AG04450 (cell line): ENCODE measurements around the gene DGUOK. TPM values are rescaled to one million over a fixed set of nuclear protein-coding genes. Genes with fewer than 3 reads are reported as not detected.

Experiments
- CTCF ChIA-PET: fragments of 300-600, 350-600 bp; formaldehyde crosslinking; extraction: SDS; loops from one replicate; lab custom pipeline; 2022; ENCODE audit warnings: antibody characterized with exemption, inconsistent platforms; lab: Charles Lee
- POLR2A ChIA-PET: fragments of 350-600 bp; formaldehyde crosslinking; extraction: SDS; loops from one replicate; lab custom pipeline; 2021; ENCODE audit warnings: antibody characterized with exemption, inconsistent platforms; lab: Yijun Ruan, JAX
- DNase-seq: peaks from one replicate; pipeline ENCODE4 v3.0.0-alpha.2; 2011; ENCODE audit warnings: low read depth, low spot score
- H3K27ac ChIP-seq: one replicate; pipeline ENCODE4 v1.5.1; 2012; ENCODE audit warnings: low read depth, low read length, control low read depth
- H3K27me3 ChIP-seq: one replicate; pipeline ENCODE4 v1.6.0; 2012; ENCODE audit warnings: low read length; ENCODE audit not compliant: control insufficient read depth, insufficient read depth
- H3K4me3 ChIP-seq: 2 replicates; pipeline ENCODE4 v1.5.1; 2011; ENCODE audit warnings: mild to moderate bottlenecking, low read depth, low read length, control low read depth
- H3K9me3 ChIP-seq: 2 replicates; pipeline ENCODE4 v1.5.1; 2012; ENCODE audit warnings: low read length; ENCODE audit not compliant: control insufficient read depth, insufficient read depth
- CTCF ChIP-seq: IDR thresholded peaks from 2 replicates; pipeline ENCODE4 v1.5.1; 2011; ENCODE audit warnings: low read depth, low read length, control low read depth, inconsistent platforms
- polyA plus RNA-seq: library from polyadenylated mRNA; depleted of rRNA; stranded (reverse); fragments of >200 nt; gene quantifications from 2 replicates; pipeline ENCODE4 v1.2.3, GENCODE V29; 2011

The DGUOK gene
- polyA plus RNA-seq, 1 experiment, result 101 TPM

- no peaks in the 10 kb centered on the region for H3K27me3 ChIP-seq
- CTCF ChIA-PET, result no interaction called here
- H3K27ac ChIP-seq, result no peak overlapping the region
Measured at GRCh38 chr2:73919596-73920228, 7.0 kb upstream of the DGUOK start.

GRCh38 chr2:73920577-73921545, 5.8 kb upstream of the DGUOK start:
- no peak overlapping the region for H3K27ac ChIP-seq
- peak; percentile 49 for TF ChIP-seq CTCF
- ChIA-PET CTCF (interaction anchor here (0.8 to 1.3 kb wide), 5 partner anchors 9 to 226 kb away, joined by 3 to 7 read pairs (median 3); partner anchors contain the start of gene BOLA3), POLR2A (no interaction called here)
- DNase-seq, result no peak
- H3K4me3 ChIP-seq, result no peak overlapping the region
- H3K27me3 ChIP-seq, result no peaks in the 10 kb centered on the region
- H3K9me3 ChIP-seq, result no peaks in the 10 kb centered on the region; the same call in 1 of the 2 replicates

More at GRCh38 chr2:73919596-73920228, 7.0 kb upstream of the DGUOK start:
- DNase-seq, result no peak
- Histone ChIP-seq H3K4me3 (no peak overlapping the region), H3K9me3 (no peaks in the 10 kb centered on the region; the same call in 1 of the 2 replicates)
- POLR2A ChIA-PET, result no interaction called here
- TF ChIP-seq CTCF, result no peak

GRCh38 chr2:73921581-73921980, 5.1 kb upstream of the DGUOK start:
- DNase-seq, result no peak
- Histone ChIP-seq H3K27ac (no peak overlapping the region), H3K4me3 (no peak overlapping the region), H3K9me3 (no peaks in the 10 kb centered on the region; the same call in 1 of the 2 replicates), H3K27me3 (no peaks in the 10 kb centered on the region)
- POLR2A ChIA-PET, result no interaction called here
- CTCF ChIA-PET, result interaction anchor here (1.0 to 1.3 kb wide), 2 partner anchors 98 to 199 kb away, joined by 3 to 5 read pairs; no protein-coding TSS in a partner anchor
- TF ChIP-seq CTCF, result no peak

- no peak for TF ChIP-seq CTCF
Measured at GRCh38 chr2:73922681-73923080, 4.0 kb upstream of the DGUOK start.

More at GRCh38 chr2:73922681-73923080, 4.0 kb upstream of the DGUOK start:
- DNase-seq, result no peak
- POLR2A ChIA-PET, result no interaction called here
- Histone ChIP-seq H3K9me3 (peaks cover 3% of the 10 kb centered on the region; the same call in 1 of the 2 replicates), H3K4me3 (no peak overlapping the region), H3K27me3 (no peaks in the 10 kb centered on the region), H3K27ac (no peak overlapping the region)
- CTCF ChIA-PET, result no interaction called here
